ENCODE results near the gene SARDH. TPM values are rescaled to one million over a fixed set of nuclear protein-coding genes. Genes with fewer than 3 reads are reported as not detected.
"Not testable (repeated sequence)": the region's sequence is repeated elsewhere in the genome, so short reads cannot be mapped to it uniquely, and the experiment has no call there.

SARDH gene
- polyA plus RNA-seq, 3 donors from 2014 or later = 0.08 to 6.8 (median 1.2) TPM

GRCh38 chr9:133759146-133759900 is 21.2 kb upstream of the SARDH start:
- no peaks in the 10 kb centered on the region for H3K36me3 Mint-ChIP-seq
- no peaks in the 10 kb centered on the region for H3K4me1 Mint-ChIP-seq
- no peak for DNase-seq
- H3K27ac Mint-ChIP-seq = no peak overlapping the region
- no peaks in the 10 kb centered on the region for H3K9me3 Mint-ChIP-seq
- peaks cover 2 to 3% (median 2%) of the 10 kb centered on the region in 3 donors for H3K27me3 Mint-ChIP-seq (ENCODE audit: low read depth in 3 of 3)
- H3K4me3 Mint-ChIP-seq = no peak overlapping the region

- Mint-ChIP-seq H3K27ac (no peak overlapping the region), H3K4me3 (no peak overlapping the region), H3K9me3 (no peaks in the 10 kb centered on the region), H3K36me3 (no peaks in the 10 kb centered on the region), H3K4me1 (no peaks in the 10 kb centered on the region), H3K27me3 (ENCODE audit: low read depth in 3 of 3) (peaks cover 0 to 2% (median 2%) of the 10 kb centered on the region in 3 donors)
- DNase-seq = no peak
Observed at GRCh38 chr9:133758228-133758627, 20.1 kb upstream of the SARDH start.

GRCh38 chr9:133754688-133755227 is 16.6 kb upstream of the SARDH start:
- no peaks in the 10 kb centered on the region for H3K9me3 Mint-ChIP-seq
- no peak overlapping the region for H3K27ac Mint-ChIP-seq
- H3K27me3 Mint-ChIP-seq (ENCODE audit: low read depth in 3 of 3) = peaks cover 0 to 3% (median 2%) of the 10 kb centered on the region in 3 donors
- H3K4me3 Mint-ChIP-seq = no peak overlapping the region
- no peaks in the 10 kb centered on the region for H3K36me3 Mint-ChIP-seq
- no peak for DNase-seq
- H3K4me1 Mint-ChIP-seq = no peaks in the 10 kb centered on the region

GRCh38 chr9:133754187-133754586 is 16.0 kb upstream of the SARDH start:
- H3K9me3 Mint-ChIP-seq = no peaks in the 10 kb centered on the region
- no peaks in the 10 kb centered on the region for H3K4me1 Mint-ChIP-seq
- H3K27me3 Mint-ChIP-seq (ENCODE audit: low read depth in 3 of 3) = peaks cover under 1 to 5% (median 2%) of the 10 kb centered on the region in 3 donors
- DNase-seq = no peak
- no peak overlapping the region for H3K27ac Mint-ChIP-seq
- no peak overlapping the region for H3K4me3 Mint-ChIP-seq
- no peaks in the 10 kb centered on the region for H3K36me3 Mint-ChIP-seq

- H3K27me3 Mint-ChIP-seq (ENCODE audit: low read depth in 3 of 3) = peaks cover 2 to 5% (median 2%) of the 10 kb centered on the region in 3 donors
- no peaks in the 10 kb centered on the region for H3K4me1 Mint-ChIP-seq
- H3K9me3 Mint-ChIP-seq = no peaks in the 10 kb centered on the region
- H3K36me3 Mint-ChIP-seq = no peaks in the 10 kb centered on the region
- no peak for DNase-seq
- no peak overlapping the region for H3K27ac Mint-ChIP-seq
- no peak overlapping the region for H3K4me3 Mint-ChIP-seq
Observed at GRCh38 chr9:133752739-133753446, 14.7 kb upstream of the SARDH start.

GRCh38 chr9:133750982-133751649 is 13.0 kb upstream of the SARDH start:
- H3K4me1 Mint-ChIP-seq = no peaks in the 10 kb centered on the region
- H3K27ac Mint-ChIP-seq = no peak overlapping the region
- H3K9me3 Mint-ChIP-seq = peaks cover 0 to 2% (median 0%) of the 10 kb centered on the region in 6 donors
- peaks cover 2 to 5% (median 3%) of the 10 kb centered on the region in 3 donors for H3K27me3 Mint-ChIP-seq (ENCODE audit: low read depth in 3 of 3)
- no peaks in the 10 kb centered on the region for H3K36me3 Mint-ChIP-seq
- H3K4me3 Mint-ChIP-seq = no peak overlapping the region
- no peak for DNase-seq

GRCh38 chr9:133747309-133747708 is 9.2 kb upstream of the SARDH start:
- H3K9me3 Mint-ChIP-seq = peaks cover 0 to 2% (median 0%) of the 10 kb centered on the region in 6 donors
- no peaks in the 10 kb centered on the region for H3K4me1 Mint-ChIP-seq
- no peak for DNase-seq
- H3K36me3 Mint-ChIP-seq = no peaks in the 10 kb centered on the region
- H3K4me3 Mint-ChIP-seq = no peak overlapping the region
- H3K27me3 Mint-ChIP-seq (ENCODE audit: low read depth in 3 of 3) = peaks cover 4 to 10% (median 5%) of the 10 kb centered on the region in 3 donors
- H3K27ac Mint-ChIP-seq = no peak overlapping the region

- not testable (repeated sequence) for H3K27ac Mint-ChIP-seq, DNase-seq, H3K4me1 Mint-ChIP-seq, H3K4me3 Mint-ChIP-seq, H3K9me3 Mint-ChIP-seq, H3K36me3 Mint-ChIP-seq
- peaks cover 0 to 10% (median 4%) of the 10 kb centered on the region in 3 donors for H3K27me3 Mint-ChIP-seq (ENCODE audit: low read depth in 3 of 3)
Observed at GRCh38 chr9:133744528-133744927, 6.4 kb upstream of the SARDH start.

GRCh38 chr9:133742849-133743444 is 4.8 kb upstream of the SARDH start:
- DNase-seq = peak; percentile 52 to 62 (median 53)
- Mint-ChIP-seq H3K4me3 (no peak overlapping the region), H3K36me3 (no peaks in the 10 kb centered on the region), H3K9me3 (peaks cover 0 to 2% (median 0%) of the 10 kb centered on the region in 6 donors), H3K27me3 (ENCODE audit: low read depth in 3 of 3) (peaks cover 0 to 8% (median 4%) of the 10 kb centered on the region in 3 donors), H3K4me1 (peaks cover 8 to 12% of the 10 kb centered on the region in 2 donors), H3K27ac (no peak overlapping the region)

GRCh38 chr9:133742251-133742650 is 4.1 kb upstream of the SARDH start:
- no peak overlapping the region for H3K27ac Mint-ChIP-seq
- DNase-seq = no peak
- H3K4me3 Mint-ChIP-seq = no peak overlapping the region

GRCh38 chr9:133741716-133742115 is 3.6 kb upstream of the SARDH start:
- no peak overlapping the region for H3K27ac Mint-ChIP-seq
- H3K27me3 Mint-ChIP-seq (ENCODE audit: low read depth in 3 of 3) = peaks cover 0 to 8% (median 4%) of the 10 kb centered on the region in 3 donors
- DNase-seq = no peak
- H3K36me3 Mint-ChIP-seq = no peaks in the 10 kb centered on the region
- H3K4me3 Mint-ChIP-seq = no peak overlapping the region
- peaks cover 8 to 16% of the 10 kb centered on the region in 2 donors for H3K4me1 Mint-ChIP-seq
- H3K9me3 Mint-ChIP-seq = peaks cover 0 to 2% (median 0%) of the 10 kb centered on the region in 6 donors

More at GRCh38 chr9:133742251-133742650, 4.1 kb upstream of the SARDH start:
- H3K9me3 Mint-ChIP-seq = peaks cover 0 to 2% (median 0%) of the 10 kb centered on the region in 6 donors
- no peaks in the 10 kb centered on the region for H3K36me3 Mint-ChIP-seq
- peaks cover 8 to 16% of the 10 kb centered on the region in 2 donors for H3K4me1 Mint-ChIP-seq
- H3K27me3 Mint-ChIP-seq (ENCODE audit: low read depth in 3 of 3) = peaks cover 0 to 8% (median 4%) of the 10 kb centered on the region in 3 donors

- Mint-ChIP-seq H3K9me3 (no peaks in the 10 kb centered on the region), H3K27me3 (ENCODE audit: low read depth in 3 of 3) (peaks cover 0 to 6% (median 2%) of the 10 kb centered on the region in 3 donors), H3K4me3 (peak overlapping the region in 2 of 5 donors; percentile 1 to 35), H3K36me3 (no peaks in the 10 kb centered on the region), H3K27ac (no peak overlapping the region), H3K4me1 (peaks cover 8 to 16% of the 10 kb centered on the region in 2 donors)
- no peak for DNase-seq
Observed at GRCh38 chr9:133740911-133741310, 2.8 kb upstream of the SARDH start.

Measured in immature natural killer cell (primary cell).